ENCODE measurements around the gene EP400.

EP400 gene

DNA sequence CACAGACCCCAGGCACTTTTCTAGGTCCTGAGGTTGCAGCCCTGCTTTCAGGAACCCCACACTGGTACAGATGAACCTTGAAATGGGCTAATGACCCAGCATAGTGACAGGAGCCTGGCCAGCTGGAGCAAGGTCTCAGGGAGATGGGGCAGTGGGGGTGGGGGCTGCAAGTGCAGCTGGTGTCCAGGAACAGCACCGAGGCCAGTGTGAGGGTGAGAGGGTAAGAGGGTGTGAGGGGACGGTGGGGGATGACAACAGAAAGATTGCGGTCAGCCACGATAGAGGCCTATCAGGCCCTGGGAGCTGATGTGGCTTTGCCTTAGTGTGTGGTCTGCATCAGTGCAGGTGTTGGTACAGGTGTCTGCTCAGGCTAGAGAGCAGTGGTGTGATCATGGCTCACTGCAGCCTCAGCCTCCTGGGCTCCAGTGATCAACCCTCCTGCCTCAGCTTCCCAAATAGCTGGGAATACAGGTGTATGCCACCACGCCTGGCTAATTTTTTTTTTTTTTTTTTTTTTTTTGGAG, 59.7 kb downstream of the EP400 start:
- Mint-ChIP-seq H3K4me3 (no peak overlapping the region), H3K4me1 (ENCODE audit: low read depth) (peaks cover 3% of the 10 kb centered on the region), H3K27me3 (ENCODE audit: low read depth) (no peaks in the 10 kb centered on the region), H3K9me3 (no peaks in the 10 kb centered on the region), H3K36me3 (ENCODE audit: low read depth) (peaks cover 46% of the 10 kb centered on the region), H3K27ac (no peak overlapping the region)
- DNase-seq (ENCODE audit: low spot score): no peak

DNA sequence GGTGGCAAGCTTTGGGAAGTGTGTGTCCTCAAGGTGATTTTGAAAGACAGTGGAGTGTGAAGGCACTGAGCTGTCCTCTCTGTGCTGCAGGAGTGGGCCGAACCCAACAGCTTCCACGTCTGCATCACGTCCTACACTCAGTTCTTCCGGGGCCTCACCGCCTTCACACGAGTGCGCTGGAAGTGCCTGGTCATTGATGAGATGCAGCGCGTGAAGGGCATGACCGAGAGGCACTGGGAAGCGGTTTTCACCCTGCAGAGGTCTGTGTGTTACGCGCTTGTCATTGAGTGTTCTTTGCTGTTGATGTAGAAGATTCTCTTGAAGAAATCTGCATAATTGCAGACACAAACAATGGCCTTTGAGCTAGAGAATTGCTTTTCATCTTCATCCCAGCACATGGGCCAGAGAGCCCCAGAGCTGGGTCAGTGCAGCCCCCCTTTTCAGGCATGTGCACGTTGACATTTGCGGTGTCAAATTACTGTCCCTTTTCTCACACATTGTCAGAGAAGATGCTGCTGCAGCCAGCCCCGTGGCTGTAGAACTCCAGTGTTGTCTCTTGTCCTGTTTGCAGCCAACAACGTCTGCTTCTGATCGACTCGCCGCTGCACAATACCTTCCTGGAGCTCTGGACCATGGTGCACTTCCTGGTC, 63.3 kb downstream of the EP400 start:
- H3K27me3 Mint-ChIP-seq (ENCODE audit: low read depth): no peaks in the 10 kb centered on the region
- H3K9me3 Mint-ChIP-seq: no peaks in the 10 kb centered on the region
- no peaks in the 10 kb centered on the region for H3K4me1 Mint-ChIP-seq (ENCODE audit: low read depth)
- H3K36me3 Mint-ChIP-seq (ENCODE audit: low read depth): peaks cover 47% of the 10 kb centered on the region
- H3K4me3 Mint-ChIP-seq: no peak overlapping the region
- no peak for DNase-seq (ENCODE audit: low spot score)
- H3K27ac Mint-ChIP-seq: no peak overlapping the region

GRCh38 chr12:132014092-132014914, 64.6 kb downstream of the EP400 start:
- Mint-ChIP-seq H3K4me1 (ENCODE audit: low read depth) (no peaks in the 10 kb centered on the region), H3K36me3 (ENCODE audit: low read depth) (peaks cover 45% of the 10 kb centered on the region), H3K4me3 (no peak overlapping the region), H3K9me3 (no peaks in the 10 kb centered on the region), H3K27ac (no peak overlapping the region), H3K27me3 (ENCODE audit: low read depth) (no peaks in the 10 kb centered on the region)
- DNase-seq (ENCODE audit: low spot score): no peak

DNA sequence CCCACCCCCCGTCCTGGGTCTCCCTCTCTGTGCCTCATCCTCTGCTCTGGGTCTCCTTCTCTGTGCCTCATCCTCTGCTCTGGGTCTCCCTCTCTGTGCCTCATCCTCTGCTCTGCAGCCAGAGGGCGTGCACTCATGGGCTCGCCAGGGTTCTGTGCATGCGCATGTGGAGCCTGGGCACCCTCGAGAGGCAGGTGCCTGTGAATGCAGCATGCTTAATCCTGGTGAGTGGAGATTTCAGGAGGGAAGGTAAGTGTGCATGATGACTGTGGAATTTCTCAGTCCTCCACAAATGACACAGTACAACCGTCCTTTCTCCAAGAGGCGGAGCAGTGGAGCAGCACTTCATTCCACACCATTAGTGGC, 65.2 kb downstream of the EP400 start:
- peaks cover 45% of the 10 kb centered on the region for H3K36me3 Mint-ChIP-seq (ENCODE audit: low read depth)
- H3K9me3 Mint-ChIP-seq: no peaks in the 10 kb centered on the region
- DNase-seq (ENCODE audit: low spot score): no peak
- no peak overlapping the region for H3K27ac Mint-ChIP-seq
- no peaks in the 10 kb centered on the region for H3K4me1 Mint-ChIP-seq (ENCODE audit: low read depth)
- H3K27me3 Mint-ChIP-seq (ENCODE audit: low read depth): no peaks in the 10 kb centered on the region
- H3K4me3 Mint-ChIP-seq: no peak overlapping the region

DNA sequence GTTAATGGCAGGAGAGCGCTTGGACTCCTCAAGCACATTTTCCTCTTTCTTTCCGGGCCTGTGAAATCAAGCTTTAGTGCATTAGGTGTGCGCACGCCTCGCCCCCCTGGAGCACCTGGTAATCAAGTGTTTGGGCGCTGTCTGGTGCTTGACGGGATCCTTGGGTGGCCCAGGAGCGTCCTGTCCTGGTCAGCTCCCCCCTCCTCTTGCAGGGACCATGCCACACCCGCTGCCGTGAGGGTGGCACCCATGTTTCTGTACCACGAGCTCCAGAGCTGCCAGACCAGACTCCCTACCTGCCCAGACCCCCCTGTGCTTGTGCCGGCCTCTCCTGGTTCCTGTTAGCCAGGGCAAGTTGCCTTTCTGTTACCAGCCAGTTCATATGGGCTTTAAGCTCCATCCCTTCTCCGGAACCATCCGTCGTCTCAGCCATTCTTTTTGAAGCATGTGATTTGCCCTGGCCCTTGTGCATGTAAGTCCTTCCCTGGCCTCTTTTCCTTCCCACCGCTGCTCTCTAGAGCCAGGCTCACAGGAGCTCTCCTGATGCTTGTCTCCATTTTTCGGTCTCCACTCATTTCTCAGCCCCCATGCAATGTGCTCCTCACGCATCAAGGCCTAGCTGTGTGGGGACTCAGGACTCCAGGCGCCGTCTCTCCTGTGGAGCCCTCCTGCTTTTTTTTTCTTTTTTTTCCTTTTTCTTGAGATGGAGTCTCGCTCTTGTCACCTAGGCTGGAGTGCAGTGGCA, 66.1 kb downstream of the EP400 start:
- peaks cover 49% of the 10 kb centered on the region for H3K36me3 Mint-ChIP-seq (ENCODE audit: low read depth)

DNA sequence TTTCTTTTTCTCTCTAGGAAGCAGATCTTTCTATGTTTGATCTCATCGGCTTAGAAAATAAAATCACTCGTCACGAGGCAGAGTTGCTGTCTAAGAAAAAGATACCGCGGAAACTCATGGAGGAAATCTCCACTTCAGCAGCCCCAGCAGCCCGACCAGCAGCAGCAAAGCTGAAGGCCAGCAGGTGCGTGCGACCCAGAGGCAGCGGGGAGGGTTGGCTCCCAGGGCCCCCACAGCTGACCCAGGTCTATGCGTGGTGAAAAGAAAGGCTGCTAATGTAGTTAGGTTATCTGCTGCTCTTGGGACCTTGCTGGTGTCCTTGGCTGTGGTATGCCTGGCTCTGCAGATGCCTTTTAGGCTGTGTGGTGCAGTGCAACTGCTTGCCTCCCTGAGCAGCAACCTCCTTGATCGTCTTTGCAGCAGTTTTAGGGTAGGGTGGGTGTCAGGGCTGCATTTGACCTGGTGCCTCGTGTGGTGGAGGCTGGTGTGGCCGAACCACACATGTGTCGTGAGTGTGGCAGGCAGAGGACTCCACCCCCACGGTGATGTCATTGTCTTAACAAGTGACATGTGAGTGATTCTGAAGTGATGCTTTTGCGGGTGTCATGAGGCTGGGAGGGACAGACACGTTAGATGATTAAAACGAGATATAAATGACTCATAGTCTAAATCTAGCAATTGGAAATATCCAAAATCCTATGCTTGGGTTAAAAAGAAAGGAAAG, 68.6 kb downstream of the EP400 start:
- Mint-ChIP-seq H3K27ac (no peak overlapping the region), H3K9me3 (no peaks in the 10 kb centered on the region), H3K4me1 (ENCODE audit: low read depth) (no peaks in the 10 kb centered on the region), H3K36me3 (ENCODE audit: low read depth) (peaks cover 45% of the 10 kb centered on the region), H3K27me3 (ENCODE audit: low read depth) (no peaks in the 10 kb centered on the region), H3K4me3 (no peak overlapping the region)
- DNase-seq (ENCODE audit: low spot score): no peak

More for the DNA sequence above, 66.1 kb downstream of the EP400 start:
- no peak for DNase-seq (ENCODE audit: low spot score)
- Mint-ChIP-seq H3K27ac (no peak overlapping the region), H3K9me3 (no peaks in the 10 kb centered on the region), H3K27me3 (ENCODE audit: low read depth) (no peaks in the 10 kb centered on the region), H3K4me1 (ENCODE audit: low read depth) (no peaks in the 10 kb centered on the region), H3K4me3 (no peak overlapping the region)

- Mint-ChIP-seq H3K36me3 (ENCODE audit: low read depth) (peaks cover 46% of the 10 kb centered on the region), H3K9me3 (no peaks in the 10 kb centered on the region), H3K4me1 (ENCODE audit: low read depth) (no peaks in the 10 kb centered on the region), H3K4me3 (no peak overlapping the region), H3K27ac (no peak overlapping the region), H3K27me3 (ENCODE audit: low read depth) (no peaks in the 10 kb centered on the region)
- DNase-seq (ENCODE audit: low spot score): no peak
Observed at GRCh38 chr12:132019891-132020290, 70.1 kb downstream of the EP400 start.

- Mint-ChIP-seq H3K4me1 (ENCODE audit: low read depth) (no peaks in the 10 kb centered on the region), H3K4me3 (no peak overlapping the region), H3K36me3 (ENCODE audit: low read depth) (peaks cover 49% of the 10 kb centered on the region), H3K27ac (no peak overlapping the region), H3K9me3 (no peaks in the 10 kb centered on the region), H3K27me3 (ENCODE audit: low read depth) (no peaks in the 10 kb centered on the region)
- no peak for DNase-seq (ENCODE audit: low spot score)
Observed at GRCh38 chr12:132020292-132020691, 70.5 kb downstream of the EP400 start.

GRCh38 chr12:132021031-132021871, 71.5 kb downstream of the EP400 start:
- H3K4me3 Mint-ChIP-seq: no peak overlapping the region
- H3K36me3 Mint-ChIP-seq (ENCODE audit: low read depth): peaks cover 45% of the 10 kb centered on the region
- H3K27ac Mint-ChIP-seq: no peak overlapping the region
- H3K9me3 Mint-ChIP-seq: no peaks in the 10 kb centered on the region
- H3K27me3 Mint-ChIP-seq (ENCODE audit: low read depth): no peaks in the 10 kb centered on the region
- no peak for DNase-seq (ENCODE audit: low spot score)
- H3K4me1 Mint-ChIP-seq (ENCODE audit: low read depth): no peaks in the 10 kb centered on the region

DNA sequence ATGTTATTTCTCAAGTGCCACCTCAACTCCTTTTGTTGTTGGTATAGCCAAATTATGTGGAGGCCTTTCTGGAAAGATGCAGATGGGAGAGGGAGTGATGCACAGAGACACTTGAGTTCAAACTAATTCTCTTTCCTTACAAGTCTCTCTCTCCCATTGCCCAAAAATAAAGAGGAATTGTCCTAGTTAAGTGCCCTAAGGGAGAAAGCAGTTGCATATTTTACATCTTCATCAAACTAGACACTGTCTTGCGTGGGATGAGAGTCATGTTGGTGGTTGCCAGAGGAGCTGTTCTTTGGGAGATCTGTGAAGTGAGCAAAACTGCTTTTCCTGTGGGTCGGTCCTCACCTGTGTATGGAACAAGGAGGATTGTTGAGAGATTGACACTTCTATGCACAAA, 72.2 kb downstream of the EP400 start:
- H3K36me3 Mint-ChIP-seq (ENCODE audit: low read depth): peaks cover 46% of the 10 kb centered on the region
- no peaks in the 10 kb centered on the region for H3K4me1 Mint-ChIP-seq (ENCODE audit: low read depth)
- no peak for DNase-seq (ENCODE audit: low spot score)
- no peaks in the 10 kb centered on the region for H3K27me3 Mint-ChIP-seq (ENCODE audit: low read depth)
- no peak overlapping the region for H3K4me3 Mint-ChIP-seq
- no peaks in the 10 kb centered on the region for H3K9me3 Mint-ChIP-seq
- no peak overlapping the region for H3K27ac Mint-ChIP-seq

GRCh38 chr12:132023658-132024057, 73.9 kb downstream of the EP400 start:
- Mint-ChIP-seq H3K27me3 (ENCODE audit: low read depth) (no peaks in the 10 kb centered on the region), H3K27ac (no peak overlapping the region), H3K4me3 (no peak overlapping the region), H3K4me1 (ENCODE audit: low read depth) (no peaks in the 10 kb centered on the region), H3K9me3 (no peaks in the 10 kb centered on the region), H3K36me3 (ENCODE audit: low read depth) (peaks cover 43% of the 10 kb centered on the region)
- DNase-seq (ENCODE audit: low spot score): no peak

DNA sequence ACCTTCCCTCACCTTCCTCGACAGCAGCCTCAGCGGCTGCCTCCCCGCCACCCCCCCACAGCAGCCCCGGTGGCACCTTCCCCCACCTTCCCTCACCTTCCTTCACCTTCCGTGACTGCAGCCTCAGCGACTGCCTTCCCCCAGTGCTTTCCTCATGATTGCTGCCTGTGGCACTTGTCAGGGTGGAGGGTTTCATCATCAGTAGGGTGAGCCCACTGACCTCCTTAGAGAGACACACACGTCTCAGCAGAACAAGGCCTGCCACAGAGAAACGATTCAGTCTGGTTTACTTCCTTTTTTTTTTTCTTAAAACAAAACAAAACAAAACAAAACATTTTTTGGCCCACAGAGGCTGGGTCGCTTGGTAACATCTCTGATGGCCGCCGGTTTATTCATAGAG, 75.0 kb downstream of the EP400 start:
- H3K4me1 Mint-ChIP-seq (ENCODE audit: low read depth): no peaks in the 10 kb centered on the region
- H3K27ac Mint-ChIP-seq: no peak overlapping the region
- no peak for DNase-seq (ENCODE audit: low spot score)
- peaks cover 43% of the 10 kb centered on the region for H3K36me3 Mint-ChIP-seq (ENCODE audit: low read depth)
- H3K27me3 Mint-ChIP-seq (ENCODE audit: low read depth): no peaks in the 10 kb centered on the region
- no peak overlapping the region for H3K4me3 Mint-ChIP-seq
- no peaks in the 10 kb centered on the region for H3K9me3 Mint-ChIP-seq

DNA sequence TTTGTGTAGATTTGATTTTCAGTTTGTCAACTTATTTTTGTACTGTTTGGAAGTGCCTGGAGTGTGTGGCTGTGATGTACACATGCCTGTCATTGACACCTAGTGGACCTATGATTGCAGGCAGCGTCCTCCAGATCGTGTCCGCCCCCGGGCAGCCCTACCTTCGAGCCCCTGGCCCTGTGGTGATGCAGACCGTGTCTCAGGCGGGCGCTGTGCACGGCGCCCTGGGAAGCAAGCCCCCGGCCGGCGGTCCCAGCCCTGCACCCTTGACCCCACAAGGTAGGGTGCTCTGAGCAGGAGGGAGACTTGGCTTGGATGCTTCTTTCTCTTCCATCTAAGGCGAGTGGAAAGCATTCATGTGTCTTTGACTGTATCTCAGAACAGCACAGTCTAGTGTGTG, 75.8 kb downstream of the EP400 start:
- Mint-ChIP-seq H3K9me3 (no peaks in the 10 kb centered on the region), H3K4me3 (no peak overlapping the region), H3K36me3 (ENCODE audit: low read depth) (peaks cover 40% of the 10 kb centered on the region), H3K27ac (no peak overlapping the region), H3K4me1 (ENCODE audit: low read depth) (no peaks in the 10 kb centered on the region), H3K27me3 (ENCODE audit: low read depth) (no peaks in the 10 kb centered on the region)
- no peak for DNase-seq (ENCODE audit: low spot score)

Measured in T-helper 2 cell treated with Interferon-gamma antibody and Interleukin-4, amounts not matched to agents 5 μg/mL and 100 μg/mL, for 36 hours (primary cell).